Amniotic epithelial cell (primary cell): ENCODE results near the gene PCDHGA2.
"Not testable (repeated sequence)": the region's sequence is repeated elsewhere in the genome, so short reads cannot be mapped to it uniquely, and the experiment has no call there.

Experiments used
- DNase-seq: peaks from one replicate; pipeline ENCODE4 v3.0.0-alpha.2; 2010; ENCODE audit warnings: low read depth

The PCDHGA2 gene

GRCh38 chr5:141338538-141339306, at the start of gene PCDHGA2:
TSS of gene PCDHGA2 (plus strand) at chr5:141338760.
- peak; percentile 43 for DNase-seq

DNA sequence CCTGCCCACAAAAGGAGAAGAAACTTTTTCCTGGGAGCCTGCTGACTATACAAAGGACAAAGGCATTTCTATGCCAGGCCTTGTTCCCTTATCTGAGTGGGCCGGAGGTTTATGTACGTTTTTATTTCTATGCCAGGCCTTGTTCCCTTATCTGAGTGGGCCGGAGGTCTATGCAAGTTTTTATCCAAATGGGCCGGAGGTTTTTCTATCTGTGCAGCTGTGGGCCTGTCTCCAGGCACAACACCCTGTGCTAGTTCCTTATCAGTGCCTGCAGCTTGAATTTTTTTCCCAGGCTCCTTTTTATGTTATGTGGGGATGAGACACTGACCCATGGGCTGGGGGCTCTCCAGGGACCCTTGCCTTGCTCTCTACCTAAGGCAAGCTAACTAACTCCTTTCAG, 40.2 kb upstream of the PCDHGA2 start:
- no peak for DNase-seq

GRCh38 chr5:141303756-141304155, 34.8 kb upstream of the PCDHGA2 start, which contains the start of gene SLC25A2:
TSS of gene SLC25A2 (minus strand) at chr5:141304049. CDS start at chr5:141303865, 184 bp downstream.
- no peak for DNase-seq

DNA sequence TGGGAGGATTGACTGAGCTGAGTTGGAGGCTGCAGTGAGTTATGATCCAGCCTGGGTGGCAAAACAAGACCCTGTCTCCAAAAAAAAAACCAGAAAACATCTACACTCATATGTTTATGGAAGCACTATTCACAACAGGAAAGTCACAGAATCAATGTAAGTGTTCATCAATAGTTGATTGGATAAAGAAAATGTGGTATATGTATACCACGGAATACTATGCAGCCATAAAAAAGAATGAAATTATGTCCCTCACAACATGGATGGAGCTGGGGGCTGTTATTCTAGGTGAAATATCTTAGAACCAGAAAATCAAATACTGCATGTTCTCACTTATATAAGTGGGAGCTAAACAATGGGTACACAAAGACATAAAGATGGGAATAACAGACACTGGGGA, 31.9 kb upstream of the PCDHGA2 start:
- no peak for DNase-seq

- DNase-seq: no peak
Measured at GRCh38 chr5:141313711-141314110, 24.8 kb upstream of the PCDHGA2 start.

- DNase-seq: not testable (repeated sequence)
Measured at GRCh38 chr5:141316963-141317362, 21.6 kb upstream of the PCDHGA2 start.

- DNase-seq: no peak
Measured at GRCh38 chr5:141319202-141319601, 19.4 kb upstream of the PCDHGA2 start.

DNA sequence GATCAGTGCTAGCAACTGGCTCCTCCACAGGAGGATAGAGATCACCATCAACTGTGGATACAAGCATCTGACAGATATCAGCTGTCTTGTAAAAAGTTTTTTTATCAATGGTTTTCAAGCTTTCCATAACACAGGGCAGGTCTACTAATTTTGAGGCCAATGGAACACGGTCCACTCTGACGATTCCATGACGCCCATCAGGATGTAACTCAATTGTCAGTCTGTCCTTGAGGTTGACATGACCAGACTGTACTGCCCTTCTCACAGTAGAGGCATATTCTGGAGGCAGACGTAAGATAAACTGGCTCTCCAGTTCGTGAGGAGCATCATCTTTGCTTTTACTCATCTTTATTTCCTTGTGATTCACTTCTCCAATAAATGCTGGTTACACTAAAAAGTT, 18.9 kb upstream of the PCDHGA2 start:
- DNase-seq: no peak

DNA sequence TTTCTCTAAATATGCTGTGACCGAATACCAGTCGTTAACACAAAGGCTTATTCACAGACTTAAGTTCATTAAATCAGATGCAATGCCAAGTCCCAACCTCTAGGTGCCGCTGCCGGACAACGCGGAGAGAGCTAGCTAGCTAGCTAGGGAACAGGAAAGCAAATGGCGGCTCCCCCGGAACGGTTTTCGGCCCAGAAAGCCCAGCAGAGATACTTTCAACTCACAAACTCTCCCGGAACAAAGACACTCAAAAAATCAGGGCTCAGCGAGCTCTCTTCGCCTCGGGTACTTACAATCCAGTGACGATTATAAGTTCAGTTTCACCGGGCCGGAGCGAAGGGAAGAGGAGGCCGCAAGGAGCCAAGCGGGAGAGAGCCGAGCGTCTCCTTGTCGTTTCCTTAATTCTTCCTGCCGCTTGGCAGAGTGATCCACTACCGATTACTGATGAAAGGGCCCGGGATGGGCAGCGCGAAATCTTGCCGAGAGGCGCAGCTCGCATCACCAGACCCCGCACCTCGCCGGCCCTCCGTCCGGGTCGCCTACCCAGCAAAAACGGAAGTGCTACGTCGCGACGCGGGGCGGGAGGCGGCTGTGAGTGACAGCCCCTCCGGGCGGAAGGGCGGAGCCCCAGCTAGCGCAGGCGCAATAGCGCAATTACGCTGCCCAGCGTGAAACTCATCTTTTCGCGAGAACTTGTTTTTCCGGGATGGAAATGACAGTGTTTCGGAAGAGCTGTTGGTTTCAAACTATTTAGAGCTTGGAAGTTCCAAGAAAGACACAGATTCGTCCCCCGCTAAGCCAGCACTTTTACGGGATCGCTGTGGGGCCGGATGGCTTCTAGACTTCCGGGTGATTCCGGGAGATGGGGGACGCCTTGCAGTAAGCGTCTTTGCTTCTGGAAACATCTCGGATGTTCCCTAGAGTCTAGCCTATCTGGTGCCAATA, 18.1 kb upstream of the PCDHGA2 start, which contains the start of gene TAF7:
TAF7 (minus strand) TSS at position 560 of the 945 bp plus-strand sequence. CDS start 740 bp downstream, outside the sequence.
- DNase-seq: peak; percentile 91

DNA sequence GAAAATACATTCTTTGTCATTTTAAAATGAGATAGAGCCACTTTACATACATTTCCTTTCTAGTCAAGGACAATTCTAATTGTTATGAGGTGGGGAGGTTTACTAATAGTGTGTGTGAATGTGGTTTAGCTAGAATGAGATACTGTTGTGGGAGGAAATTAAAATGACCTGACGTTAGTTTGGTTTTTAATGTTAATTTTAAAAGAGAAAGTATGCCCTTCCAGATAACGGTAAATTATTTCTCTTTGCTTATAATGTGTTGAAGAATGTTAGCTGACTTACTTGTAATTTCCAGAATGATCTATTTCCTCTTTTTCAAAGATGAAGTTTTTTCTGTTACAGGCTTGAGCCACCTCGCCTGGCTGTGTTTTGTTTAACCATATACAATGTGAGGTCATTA, 16.3 kb upstream of the PCDHGA2 start:
- DNase-seq: no peak

DNA sequence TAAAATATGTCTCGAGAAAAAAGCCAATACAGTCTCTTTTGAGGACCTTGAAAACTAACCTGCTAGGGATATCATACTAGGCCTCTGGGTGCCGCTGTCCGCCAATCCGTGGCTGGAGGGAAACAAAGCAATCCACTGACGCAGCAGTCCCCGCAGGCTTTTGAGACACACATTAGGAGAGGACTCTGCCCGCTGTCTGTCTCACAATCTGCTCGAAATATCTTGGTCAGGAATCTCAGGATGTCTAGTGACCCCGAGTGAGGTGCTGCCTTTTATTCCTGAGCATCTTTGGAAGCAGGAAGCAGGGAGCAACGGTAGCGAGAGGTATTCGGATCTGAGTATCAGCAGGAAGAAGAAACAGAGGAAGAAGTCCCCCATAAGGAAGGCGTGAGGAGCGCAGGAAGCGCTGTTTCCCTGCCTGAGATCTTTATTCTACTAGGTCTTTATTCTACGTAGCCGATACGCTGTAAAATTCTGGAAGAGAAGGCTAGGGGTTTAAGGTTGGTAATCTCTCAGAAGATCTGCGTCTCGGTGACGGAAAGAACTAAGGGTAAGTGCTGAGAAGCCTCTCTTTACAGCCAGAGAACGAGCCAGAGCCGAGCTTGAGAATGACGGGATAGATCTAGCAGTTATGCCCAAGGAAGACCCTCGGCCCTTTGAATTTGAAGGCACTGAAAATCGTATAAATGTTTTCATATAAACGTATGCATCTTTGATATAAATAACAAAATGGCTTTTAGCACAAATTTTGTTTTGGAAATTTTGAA, 12.3 kb upstream of the PCDHGA2 start:
- peak; percentile 68 for DNase-seq

GRCh38 chr5:141328231-141328630, 10.3 kb upstream of the PCDHGA2 start:
- no peak for DNase-seq

DNA sequence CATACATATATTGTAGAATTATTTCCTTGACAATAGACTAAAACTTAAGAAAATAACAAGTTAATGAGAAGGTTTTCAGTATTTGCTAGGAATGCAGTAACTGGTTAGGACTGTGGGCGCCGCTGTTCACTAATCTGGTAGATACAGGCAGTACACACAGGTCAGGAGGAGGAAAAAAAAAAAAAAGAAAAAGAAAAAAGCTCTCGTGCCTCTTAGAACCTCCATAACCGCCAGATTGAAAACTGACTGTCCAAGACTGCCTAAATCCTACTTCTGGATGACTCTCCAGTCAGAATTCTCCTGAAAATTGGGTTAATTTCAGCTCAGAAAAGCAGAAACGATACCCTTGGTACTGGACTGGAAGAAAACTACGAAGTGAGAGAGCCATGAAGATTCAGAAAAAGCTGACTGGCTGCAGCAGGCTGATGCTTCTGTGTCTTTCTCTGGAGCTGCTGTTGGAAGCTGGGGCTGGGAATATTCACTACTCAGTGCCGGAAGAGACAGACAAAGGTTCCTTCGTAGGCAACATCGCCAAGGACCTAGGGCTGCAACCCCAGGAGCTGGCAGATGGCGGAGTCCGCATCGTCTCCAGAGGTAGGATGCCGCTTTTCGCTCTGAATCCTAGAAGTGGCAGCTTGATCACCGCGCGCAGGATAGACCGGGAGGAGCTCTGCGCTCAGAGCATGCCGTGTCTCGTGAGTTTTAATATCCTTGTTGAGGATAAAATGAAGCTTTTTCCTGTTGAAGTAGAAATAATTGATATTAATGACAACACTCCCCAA, 8.1 kb upstream of the PCDHGA2 start, which contains the start of gene PCDHGA1:
PCDHGA1 (plus strand) TSS at position 216 of the 782 bp plus-strand sequence.
- peak; percentile 59 for DNase-seq

DNA sequence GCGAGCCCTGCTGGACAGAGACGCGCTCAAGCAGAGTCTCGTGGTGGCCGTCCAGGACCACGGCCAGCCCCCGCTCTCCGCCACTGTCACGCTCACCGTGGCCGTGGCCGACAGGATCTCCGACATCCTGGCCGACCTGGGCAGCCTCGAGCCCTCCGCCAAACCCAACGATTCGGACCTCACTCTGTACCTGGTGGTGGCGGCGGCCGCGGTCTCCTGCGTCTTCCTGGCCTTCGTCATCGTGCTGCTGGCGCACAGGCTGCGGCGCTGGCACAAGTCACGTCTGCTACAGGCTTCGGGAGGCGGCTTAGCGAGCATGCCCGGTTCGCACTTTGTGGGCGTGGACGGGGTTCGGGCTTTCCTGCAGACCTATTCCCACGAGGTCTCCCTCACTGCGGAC, 6.0 kb upstream of the PCDHGA2 start:
- not testable (repeated sequence) for DNase-seq

DNA sequence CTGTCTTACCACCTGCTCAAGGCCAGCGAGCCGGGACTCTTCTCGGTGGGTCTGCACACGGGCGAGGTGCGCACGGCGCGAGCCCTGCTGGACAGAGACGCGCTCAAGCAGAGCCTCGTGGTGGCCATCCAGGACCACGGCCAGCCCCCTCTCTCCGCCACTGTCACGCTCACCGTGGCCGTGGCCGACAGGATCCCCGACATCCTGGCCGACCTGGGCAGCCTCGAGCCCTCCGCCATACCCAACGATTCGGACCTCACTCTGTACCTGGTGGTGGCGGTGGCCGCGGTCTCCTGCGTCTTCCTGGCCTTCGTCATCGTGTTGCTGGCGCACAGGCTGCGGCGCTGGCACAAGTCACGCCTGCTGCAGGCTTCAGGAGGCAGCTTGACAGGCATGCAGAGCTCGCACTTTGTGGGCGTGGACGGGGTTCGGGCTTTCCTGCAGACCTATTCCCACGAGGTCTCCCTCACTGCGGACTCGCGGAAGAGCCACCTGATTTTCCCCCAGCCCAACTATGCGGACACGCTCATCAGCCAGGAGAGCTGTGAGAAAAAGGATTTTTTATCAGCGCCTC, 2.3 kb downstream of the PCDHGA2 start:
- DNase-seq: not testable (repeated sequence)

DNA sequence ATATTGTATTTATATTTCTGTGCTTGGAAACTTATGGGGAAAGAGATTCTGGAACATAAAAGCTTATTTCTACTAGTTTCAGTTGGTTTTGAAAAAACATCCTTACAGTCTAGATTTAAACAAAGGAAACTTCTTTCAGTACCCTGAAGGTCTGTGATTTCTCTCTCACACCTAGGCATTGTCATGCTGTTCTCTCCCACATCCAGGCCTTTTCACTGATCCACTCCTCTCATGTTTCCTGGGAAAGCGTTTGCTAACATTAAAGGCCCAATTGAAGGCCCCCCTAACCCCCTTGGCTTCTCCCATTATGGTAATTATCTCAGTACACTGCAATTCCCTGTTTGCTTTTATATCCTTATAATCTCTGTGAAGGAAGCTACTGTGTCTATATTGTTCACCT, 4.2 kb downstream of the PCDHGA2 start:
- DNase-seq: no peak

GRCh38 chr5:141343242-141343952, 4.8 kb downstream of the PCDHGA2 start, which contains the start of gene PCDHGA3:
TSS of gene PCDHGA3 (plus strand) at chr5:141343829. CDS start at chr5:141344034, 205 bp downstream.
- DNase-seq: peak; percentile 51

DNA sequence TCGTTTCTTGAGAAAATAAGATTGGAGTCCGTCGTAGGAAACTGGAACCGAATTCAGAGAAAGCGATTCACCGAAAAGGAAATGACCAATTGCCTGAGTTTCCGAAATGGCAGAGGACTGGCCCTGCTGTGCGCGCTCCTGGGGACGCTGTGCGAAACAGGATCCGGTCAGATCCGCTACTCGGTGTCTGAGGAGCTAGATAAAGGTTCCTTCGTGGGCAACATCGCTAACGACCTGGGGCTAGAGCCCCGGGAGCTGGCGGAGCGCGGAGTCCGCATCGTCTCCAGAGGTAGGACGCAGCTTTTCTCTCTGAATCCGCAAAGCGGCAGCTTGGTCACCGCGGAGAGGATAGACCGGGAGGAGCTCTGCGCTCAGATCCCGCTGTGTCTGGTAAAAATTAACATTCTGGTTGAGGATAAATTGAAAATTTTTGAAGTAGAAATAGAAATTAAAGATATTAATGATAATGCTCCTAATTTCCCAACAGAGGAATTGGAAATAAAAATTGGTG, 5.4 kb downstream of the PCDHGA2 start:
- no peak for DNase-seq

- DNase-seq: no peak
Measured at GRCh38 chr5:141345327-141345726, 6.8 kb downstream of the PCDHGA2 start.

DNA sequence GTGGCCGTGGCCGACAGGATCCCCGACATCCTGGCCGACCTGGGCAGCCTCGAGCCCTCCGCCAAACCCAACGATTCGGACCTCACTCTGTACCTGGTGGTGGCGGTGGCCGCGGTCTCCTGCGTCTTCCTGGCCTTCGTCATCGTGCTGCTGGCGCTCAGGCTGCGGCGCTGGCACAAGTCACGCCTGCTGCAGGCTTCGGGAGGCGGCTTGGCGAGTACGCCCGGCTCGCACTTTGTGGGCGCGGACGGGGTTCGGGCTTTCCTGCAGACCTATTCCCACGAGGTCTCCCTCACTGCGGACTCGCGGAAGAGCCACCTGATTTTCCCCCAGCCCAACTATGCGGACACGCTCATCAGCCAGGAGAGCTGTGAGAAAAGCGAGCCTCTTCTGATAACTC, 7.5 kb downstream of the PCDHGA2 start:
- not testable (repeated sequence) for DNase-seq
